Measurements from ENCODE around the gene CCDC188. TPM values are rescaled to one million over a fixed set of nuclear protein-coding genes. Genes with fewer than 3 reads are reported as not detected.

CCDC188 gene
- polyA plus RNA-seq, 1 experiment: 6.5 TPM

GRCh38 chr22:20114506-20115475, 36.1 kb downstream of the CCDC188 start:
- Histone ChIP-seq H3K36me3 (ENCODE audit: control insufficient read depth, insufficient read depth, low read length) (peaks cover 38% of the 10 kb centered on the region), H3K27me3 (ENCODE audit: control insufficient read depth, insufficient read depth, low read length) (no peaks in the 10 kb centered on the region), H3K4me3 (ENCODE audit: low read depth, low read length) (no peak overlapping the region)
- ChIA-PET POLR2A (no interaction called here), CTCF (interaction anchor here (2.0 kb wide), 1 partner anchor 145 kb away, joined by 5 read pairs; no protein-coding TSS in a partner anchor)
- no peak for DNase-seq (ENCODE audit: low read depth)
- TF ChIP-seq, protein P1, sequence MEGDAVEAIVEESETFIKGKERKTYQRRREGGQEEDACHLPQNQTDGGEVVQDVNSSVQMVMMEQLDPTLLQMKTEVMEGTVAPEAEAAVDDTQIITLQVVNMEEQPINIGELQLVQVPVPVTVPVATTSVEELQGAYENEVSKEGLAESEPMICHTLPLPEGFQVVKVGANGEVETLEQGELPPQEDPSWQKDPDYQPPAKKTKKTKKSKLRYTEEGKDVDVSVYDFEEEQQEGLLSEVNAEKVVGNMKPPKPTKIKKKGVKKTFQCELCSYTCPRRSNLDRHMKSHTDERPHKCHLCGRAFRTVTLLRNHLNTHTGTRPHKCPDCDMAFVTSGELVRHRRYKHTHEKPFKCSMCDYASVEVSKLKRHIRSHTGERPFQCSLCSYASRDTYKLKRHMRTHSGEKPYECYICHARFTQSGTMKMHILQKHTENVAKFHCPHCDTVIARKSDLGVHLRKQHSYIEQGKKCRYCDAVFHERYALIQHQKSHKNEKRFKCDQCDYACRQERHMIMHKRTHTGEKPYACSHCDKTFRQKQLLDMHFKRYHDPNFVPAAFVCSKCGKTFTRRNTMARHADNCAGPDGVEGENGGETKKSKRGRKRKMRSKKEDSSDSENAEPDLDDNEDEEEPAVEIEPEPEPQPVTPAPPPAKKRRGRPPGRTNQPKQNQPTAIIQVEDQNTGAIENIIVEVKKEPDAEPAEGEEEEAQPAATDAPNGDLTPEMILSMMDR (IDR thresholded peaks at IDR 0.05; ENCODE audit: insufficient read depth, low read depth, low read length): no peak

GRCh38 chr22:20113551-20114310, 37.1 kb downstream of the CCDC188 start:
- CTCF ChIA-PET: no interaction called here
- no peak overlapping the region for H3K4me3 ChIP-seq (ENCODE audit: low read depth, low read length)
- no peak for DNase-seq (ENCODE audit: low read depth)
- H3K36me3 ChIP-seq (ENCODE audit: control insufficient read depth, insufficient read depth, low read length): peaks cover 43% of the 10 kb centered on the region
- H3K27me3 ChIP-seq (ENCODE audit: control insufficient read depth, insufficient read depth, low read length): no peaks in the 10 kb centered on the region
- TF ChIP-seq, protein P1 (IDR thresholded peaks at IDR 0.05; ENCODE audit: insufficient read depth, low read depth, low read length): no peak
- POLR2A ChIA-PET: no interaction called here

DNA sequence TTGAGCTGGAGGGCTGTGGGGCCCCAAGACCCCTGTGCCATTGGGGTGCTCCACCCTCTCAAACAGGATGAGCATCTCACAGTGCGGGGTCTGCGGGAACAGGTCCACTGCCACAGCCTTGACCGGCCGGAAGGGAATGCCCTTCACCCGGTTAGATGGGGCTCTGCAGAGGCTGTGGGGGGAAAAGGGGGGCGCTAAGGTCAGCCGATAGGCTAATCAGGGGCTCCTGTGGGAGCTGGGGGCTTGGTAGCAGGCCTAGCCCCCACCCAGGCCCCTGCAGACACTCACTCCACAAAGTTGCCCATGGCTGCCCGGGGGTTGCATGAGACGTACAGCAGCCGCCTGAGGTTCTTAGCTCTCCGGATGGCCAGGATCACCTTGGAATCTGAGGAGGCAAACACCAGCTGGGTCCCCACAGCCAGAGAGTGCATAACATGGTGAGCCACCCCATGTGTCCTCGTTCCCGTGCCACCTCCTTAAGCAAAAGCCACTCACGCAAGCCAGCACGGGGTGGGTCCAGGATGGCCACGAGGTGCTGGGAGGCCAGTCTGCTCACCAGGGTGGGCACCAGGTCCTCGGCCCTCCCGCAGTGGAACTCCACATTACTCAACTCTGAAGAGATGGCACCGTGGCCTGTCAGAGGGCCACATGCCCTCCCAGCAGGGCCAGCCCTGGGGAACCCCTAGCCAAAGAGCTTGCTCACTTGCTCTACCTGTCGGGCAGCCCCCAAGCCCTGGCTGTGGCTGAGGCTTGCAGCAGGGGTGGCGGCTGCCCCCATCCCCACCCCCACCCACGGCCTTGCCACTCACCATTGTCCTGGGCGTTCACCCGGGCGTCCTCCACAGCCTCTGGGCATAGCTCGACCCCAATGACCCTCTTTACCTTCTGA, 38.0 kb downstream of the CCDC188 start:
- CTCF ChIA-PET: interaction anchor here (1.1 kb wide), 1 partner anchor 27 kb away, joined by 4 read pairs; no protein-coding TSS in a partner anchor
- TF ChIP-seq, protein P1 (IDR thresholded peaks at IDR 0.05; ENCODE audit: insufficient read depth, low read depth, low read length): no peak
- Histone ChIP-seq H3K4me3 (ENCODE audit: low read depth, low read length) (no peak overlapping the region), H3K27me3 (ENCODE audit: control insufficient read depth, insufficient read depth, low read length) (no peaks in the 10 kb centered on the region), H3K36me3 (ENCODE audit: control insufficient read depth, insufficient read depth, low read length) (peaks cover 51% of the 10 kb centered on the region)
- no peak for DNase-seq (ENCODE audit: low read depth)
- POLR2A ChIA-PET: no interaction called here

GRCh38 chr22:20111689-20112622, 38.9 kb downstream of the CCDC188 start:
- CTCF ChIA-PET: interaction anchor here (1.1 kb wide), 1 partner anchor 26 kb away, joined by 4 read pairs; no protein-coding TSS in a partner anchor
- DNase-seq (ENCODE audit: low read depth): no peak
- H3K36me3 ChIP-seq (ENCODE audit: control insufficient read depth, insufficient read depth, low read length): peaks cover 59% of the 10 kb centered on the region
- TF ChIP-seq, protein P1 (IDR thresholded peaks at IDR 0.05; ENCODE audit: insufficient read depth, low read depth, low read length): no peak
- POLR2A ChIA-PET: no interaction called here
- H3K4me3 ChIP-seq (ENCODE audit: low read depth, low read length): no peak overlapping the region
- no peaks in the 10 kb centered on the region for H3K27me3 ChIP-seq (ENCODE audit: control insufficient read depth, insufficient read depth, low read length)

Data from BJ (cell line).